Renal cortical epithelial cell (primary cell): Measurements from ENCODE around the gene PCNX2. TPM values are rescaled to one million over a fixed set of nuclear protein-coding genes. Genes with fewer than 3 reads are reported as not detected.

Source experiments
- DNase-seq: peaks from one replicate; pipeline ENCODE4 v3.0.0-alpha.2; 2011; ENCODE audit warnings: low read depth
- total RNA-seq: library from RNA; depleted of rRNA; stranded (reverse); fragments of >200 nt; gene quantifications from 2 replicates; pipeline ENCODE4 v1.2.3, GENCODE V29; 2014

The PCNX2 gene
- total RNA-seq, 1 donor from 2014 or later = 28.9 TPM

DNA sequence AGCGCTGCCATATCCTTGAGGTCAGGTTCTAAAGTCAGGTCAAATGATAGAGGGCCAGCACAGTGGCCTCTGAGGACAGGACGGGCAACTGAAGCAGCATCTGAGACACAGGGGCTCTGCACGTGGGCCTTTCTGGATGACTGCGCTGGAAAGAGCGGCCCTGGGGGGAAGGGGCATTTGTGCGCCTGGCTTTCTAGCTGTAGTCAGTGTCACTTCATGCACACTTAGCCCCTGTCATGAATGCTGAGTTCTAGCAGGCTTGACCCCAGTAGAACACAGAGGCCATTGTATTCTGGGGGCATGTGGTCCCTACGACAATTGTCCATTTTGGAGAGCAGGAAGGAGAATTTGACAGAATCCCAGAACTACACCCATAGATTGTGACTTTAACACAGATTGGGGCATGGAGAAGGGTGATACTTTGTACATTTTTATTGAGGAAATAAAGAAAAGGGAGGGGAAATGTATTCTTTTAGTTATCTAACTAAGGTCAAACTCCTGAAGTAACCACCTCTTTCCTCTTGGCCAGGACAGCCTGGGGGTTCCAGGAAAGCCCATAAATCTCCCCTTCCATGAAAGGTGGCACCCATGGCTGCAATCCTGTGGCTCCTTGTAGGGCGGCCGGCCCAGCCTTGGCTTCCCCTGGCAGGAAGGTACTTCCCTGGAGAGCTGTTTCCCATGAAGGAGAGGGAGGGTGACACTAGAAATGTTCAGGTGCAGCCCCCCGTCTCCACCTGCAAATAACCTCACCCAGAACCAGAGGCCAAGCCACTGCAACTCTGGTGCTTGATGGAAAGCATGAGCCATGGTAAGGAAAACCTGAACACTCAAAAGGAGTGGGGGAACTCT, 310.7 kb downstream of the PCNX2 start:
- no peak for DNase-seq

DNA sequence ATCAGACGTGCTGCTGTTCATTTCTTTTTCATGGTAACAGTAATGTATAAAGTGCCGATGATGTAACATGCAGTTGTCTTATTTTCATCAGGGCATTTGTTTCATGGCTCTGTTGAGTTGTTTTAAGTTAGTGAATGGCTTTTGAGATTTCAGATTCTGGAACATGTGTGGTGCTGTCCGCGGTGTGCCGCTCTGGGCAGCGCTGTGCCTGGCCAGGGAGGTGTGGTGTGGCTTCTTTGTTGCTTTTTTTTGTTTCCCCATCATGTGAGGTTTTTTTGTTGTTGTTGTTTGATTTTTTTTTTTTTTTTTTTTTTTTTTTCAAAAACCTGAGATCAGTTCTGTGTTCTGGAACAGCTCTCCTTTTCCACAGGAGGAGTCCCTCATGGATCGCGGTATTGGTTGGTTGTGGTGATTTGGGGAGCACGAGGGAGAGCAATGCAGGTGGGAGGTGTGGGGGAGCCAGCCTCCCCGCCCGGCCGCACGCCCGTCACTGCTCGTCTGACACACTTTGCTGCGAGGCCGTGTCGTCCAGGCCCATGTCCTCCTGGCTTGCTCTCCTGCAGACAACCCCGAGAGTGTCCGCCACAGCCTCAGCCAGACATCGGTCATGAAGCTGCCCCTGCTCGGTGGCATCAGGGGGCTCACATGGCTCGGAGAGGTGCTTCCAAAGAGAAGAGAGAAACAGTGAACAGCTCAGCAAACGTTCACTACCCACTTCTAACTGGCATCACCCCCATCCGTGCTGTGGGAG, 311.5 kb downstream of the PCNX2 start:
- no peak for DNase-seq

DNA sequence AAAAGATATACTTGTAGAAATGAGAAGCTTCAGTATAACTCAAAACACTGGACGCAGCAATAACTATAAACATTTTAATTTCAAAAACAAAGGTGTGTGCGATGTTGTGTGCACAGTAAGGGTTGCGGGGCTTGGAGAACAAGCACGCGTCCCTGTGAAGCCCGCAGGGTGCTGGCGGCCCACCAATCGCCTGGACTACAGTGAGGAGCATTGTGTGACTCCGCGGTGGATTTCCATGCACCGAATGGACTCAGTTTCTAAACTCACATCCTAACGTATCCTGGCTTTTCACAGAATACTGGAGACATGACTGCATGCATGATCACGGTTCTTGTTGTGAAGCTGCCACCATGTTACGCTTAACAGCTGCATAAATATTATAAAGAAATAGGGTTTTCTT, 312.1 kb downstream of the PCNX2 start:
- DNase-seq = no peak

GRCh38 chr1:232982238-232982944, 313.1 kb downstream of the PCNX2 start:
- peak; percentile 68 for DNase-seq

DNA sequence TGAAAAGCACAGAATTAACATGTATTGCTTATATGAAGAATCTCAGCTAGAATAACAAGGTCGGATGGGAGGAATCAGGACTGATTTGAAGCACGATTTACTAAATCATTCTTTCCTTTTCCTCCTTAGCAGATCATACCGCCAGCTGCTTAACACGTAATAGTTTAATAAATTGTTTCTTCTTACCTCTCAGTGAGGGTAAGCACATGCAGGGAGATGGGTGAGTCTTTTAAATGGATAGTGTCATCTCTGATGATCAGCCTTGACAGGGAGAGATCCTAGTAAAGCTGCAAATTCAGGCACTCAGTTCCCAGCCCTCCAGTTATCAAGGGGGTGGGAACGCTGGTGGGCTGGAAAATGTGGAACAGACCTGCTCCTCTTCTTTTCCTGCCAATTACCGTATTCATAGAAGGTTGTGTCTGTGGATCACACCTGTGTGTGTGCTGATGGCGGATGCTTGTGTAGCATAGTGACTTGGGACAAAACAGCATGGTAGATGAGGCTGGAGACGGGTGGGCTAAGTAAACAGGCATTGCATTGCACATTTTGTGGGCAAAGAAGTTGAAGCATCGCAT, 314.5 kb downstream of the PCNX2 start:
- DNase-seq = no peak

DNA sequence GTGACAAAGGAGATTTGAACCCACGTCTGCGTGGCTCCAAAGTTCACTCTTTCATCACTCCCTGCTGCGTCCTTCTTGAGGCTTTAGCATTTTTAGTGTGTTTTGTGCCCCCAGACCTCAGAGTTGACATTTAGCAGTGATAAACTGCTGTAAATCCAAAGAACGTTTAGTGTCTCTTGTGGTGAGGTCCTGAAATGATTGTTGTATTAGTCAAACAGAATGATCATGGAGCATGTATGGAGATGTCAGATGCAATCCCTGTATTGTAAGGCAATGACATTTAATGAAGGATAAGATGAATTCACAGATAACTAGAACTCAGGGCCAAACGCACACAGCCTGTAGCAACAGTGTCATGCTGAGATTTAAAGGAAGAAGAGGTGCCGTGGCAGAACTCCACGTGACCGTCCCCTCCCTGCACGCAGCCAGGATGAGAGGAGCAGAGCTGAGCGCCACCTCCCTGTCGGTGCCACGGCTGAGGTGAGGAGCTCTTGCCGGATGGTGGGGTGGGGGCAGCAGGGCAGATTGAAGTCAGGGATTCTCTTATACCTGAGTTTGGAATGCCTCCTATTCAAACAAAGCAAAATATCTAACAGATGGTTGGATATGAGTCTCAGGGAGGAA, 315.1 kb downstream of the PCNX2 start:
- no peak for DNase-seq

DNA sequence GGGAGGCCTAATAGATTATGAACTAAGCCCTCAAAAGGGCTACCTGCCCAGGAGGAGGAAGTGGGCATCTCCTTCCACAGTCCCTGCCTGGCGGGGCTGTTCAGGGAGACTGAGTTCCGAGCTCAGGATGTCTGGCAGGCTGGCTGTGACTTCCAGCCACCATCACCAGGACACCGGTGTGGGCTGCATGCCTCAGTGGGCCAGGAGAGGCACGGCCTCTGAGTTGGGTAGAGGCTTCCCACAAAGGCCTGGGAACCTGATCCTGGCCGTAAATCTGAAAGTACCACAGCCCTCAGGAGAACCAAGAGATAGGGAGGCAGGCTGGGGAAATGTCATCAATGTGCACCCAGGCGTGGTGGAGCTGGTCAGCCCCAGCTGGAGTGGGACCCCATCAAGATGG, 316.0 kb downstream of the PCNX2 start:
- DNase-seq = no peak

DNA sequence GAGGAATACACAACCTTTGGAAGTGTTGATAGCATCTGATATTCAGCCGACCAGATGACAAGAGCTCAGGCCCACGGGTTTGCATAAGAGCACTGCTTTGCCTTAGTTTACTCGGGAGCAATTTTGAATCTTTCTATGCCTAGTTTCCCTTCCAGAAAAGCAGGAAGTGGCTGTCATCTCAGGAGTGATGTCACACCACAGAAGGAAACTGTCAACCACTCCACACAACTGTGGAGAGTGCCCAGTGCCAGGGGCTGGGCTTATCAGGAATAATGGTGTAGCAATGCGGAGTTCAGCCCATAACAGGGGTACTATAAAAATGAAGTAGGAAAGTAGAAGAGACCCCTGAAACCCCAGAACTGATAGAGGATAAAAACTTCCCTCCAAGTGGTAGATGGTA, 316.7 kb downstream of the PCNX2 start:
- no peak for DNase-seq

- no peak for DNase-seq
Measured at GRCh38 chr1:232978091-232978634, 317.4 kb downstream of the PCNX2 start.

DNA sequence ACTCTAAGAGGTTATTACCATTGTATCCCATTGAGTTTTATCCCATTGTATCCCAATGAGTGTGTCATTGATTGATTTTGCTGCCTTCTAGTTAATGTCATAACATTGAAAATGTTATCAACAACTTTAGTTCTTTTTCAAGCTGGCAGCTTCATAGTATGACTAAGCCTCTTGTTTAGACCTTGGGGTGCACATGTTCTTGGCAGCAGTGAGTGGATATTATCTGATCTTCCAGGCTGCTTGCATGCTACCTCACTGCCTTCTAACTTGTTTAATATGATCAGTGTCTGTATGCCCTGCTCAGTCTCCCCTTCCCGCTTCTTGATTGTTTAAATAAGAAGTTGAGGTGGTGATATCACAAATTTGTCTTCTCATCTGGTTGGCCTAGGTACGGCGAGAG, 320.6 kb downstream of the PCNX2 start:
- DNase-seq = no peak

DNA sequence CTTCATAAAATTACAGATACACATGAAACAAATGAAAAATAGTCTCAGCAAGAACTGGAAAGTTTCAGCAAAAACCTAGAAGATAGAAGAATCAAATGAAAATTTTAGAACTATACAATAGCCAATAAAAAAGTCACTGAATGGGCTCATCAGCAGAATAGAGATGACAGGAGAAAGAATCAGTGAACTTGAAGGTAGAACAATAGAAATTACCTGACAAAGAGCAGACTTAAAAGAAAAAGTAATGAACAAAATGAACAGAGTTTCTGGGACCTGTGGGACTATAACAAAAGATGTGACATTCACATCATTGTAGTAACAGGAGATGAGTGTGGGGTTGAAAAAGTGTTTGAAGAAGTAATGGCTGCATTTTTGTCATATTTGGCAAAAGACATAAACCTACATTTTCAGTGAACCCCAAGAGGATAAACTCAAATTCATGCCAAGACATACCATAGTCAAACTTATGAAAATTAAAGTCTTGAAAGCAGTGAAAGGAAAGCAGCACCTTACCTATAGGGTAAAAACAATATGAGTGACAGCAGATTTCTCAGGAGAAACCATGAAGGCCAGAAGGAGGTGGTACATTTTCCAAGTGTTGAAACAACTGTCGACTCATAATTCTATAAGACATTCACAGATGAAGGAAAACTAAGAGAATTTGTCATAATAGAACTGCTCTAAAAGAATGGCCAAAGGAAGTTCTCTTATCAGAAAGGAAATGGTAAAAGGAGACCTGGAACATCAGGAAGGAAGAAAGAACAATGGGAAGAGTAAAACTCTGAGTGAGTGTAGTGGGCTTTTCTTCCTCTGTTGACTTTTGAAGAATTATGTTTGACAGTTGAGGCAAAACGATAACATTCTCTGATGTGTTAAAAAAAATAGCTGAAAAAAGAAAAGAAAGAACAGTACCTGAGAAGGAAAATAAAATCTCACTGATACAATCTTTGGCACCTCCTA, 321.6 kb downstream of the PCNX2 start:
- DNase-seq = no peak

DNA sequence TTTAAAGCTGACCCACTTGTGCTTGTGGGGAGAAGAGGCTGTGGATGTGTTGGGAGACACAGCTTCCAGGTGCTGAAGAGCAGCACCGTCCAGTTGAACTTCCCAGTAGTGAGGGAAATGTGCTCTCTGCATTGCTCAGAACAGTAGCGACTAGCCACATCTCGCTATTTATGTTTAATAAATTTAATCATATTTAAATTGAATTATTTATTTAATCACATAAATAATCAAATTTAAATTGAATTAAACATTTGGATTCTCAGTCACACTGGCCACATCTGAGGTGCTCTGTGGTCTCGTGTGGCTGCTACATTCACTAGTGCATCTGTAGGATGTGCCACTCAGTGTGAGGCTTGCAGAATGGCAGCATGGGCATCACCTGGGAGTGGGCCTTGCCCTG, 325.0 kb downstream of the PCNX2 start:
- no peak for DNase-seq

DNA sequence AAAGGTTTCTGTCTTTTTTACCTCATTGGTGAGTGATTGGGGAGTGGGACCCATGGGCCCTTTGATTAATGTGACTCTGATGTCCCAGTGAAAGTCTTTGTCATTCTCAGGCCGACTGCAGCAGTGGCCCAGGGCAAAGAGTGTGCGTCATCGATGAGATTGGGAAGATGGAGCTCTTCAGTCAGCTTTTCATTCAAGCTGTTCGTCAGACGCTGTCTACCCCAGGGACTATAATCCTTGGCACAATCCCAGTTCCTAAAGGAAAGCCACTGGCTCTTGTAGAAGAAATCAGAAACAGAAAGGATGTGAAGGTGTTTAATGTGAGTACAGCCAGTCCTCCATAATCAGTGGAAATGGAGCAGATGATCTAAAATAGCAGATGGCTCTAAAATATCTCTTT, 325.7 kb downstream of the PCNX2 start:
- DNase-seq = no peak

DNA sequence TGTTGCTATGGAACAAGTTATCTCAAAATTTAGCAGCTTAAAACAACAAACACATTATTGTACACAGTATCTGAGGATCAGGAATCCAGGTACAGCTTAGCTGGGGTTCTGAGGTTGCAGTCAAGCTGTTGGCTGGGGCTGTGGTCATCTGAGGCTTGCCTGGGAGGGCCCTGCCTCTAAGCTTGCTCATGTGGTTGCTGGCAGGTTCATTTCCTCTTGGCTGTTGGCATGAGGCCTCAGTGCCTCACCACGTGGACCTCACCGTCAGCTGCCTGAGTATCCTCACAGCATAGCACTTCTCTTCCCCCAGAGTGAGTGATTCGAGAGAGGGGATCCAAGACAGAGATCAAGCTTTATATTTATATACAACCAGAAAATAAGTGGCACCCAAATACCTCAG, 326.6 kb downstream of the PCNX2 start:
- no peak for DNase-seq

- DNase-seq = no peak
Measured at GRCh38 chr1:232968391-232968790, 327.1 kb downstream of the PCNX2 start.

- DNase-seq = no peak
Measured at GRCh38 chr1:232966663-232967062, 328.9 kb downstream of the PCNX2 start.

GRCh38 chr1:232965912-232966217, 329.7 kb downstream of the PCNX2 start:
- no peak for DNase-seq

DNA sequence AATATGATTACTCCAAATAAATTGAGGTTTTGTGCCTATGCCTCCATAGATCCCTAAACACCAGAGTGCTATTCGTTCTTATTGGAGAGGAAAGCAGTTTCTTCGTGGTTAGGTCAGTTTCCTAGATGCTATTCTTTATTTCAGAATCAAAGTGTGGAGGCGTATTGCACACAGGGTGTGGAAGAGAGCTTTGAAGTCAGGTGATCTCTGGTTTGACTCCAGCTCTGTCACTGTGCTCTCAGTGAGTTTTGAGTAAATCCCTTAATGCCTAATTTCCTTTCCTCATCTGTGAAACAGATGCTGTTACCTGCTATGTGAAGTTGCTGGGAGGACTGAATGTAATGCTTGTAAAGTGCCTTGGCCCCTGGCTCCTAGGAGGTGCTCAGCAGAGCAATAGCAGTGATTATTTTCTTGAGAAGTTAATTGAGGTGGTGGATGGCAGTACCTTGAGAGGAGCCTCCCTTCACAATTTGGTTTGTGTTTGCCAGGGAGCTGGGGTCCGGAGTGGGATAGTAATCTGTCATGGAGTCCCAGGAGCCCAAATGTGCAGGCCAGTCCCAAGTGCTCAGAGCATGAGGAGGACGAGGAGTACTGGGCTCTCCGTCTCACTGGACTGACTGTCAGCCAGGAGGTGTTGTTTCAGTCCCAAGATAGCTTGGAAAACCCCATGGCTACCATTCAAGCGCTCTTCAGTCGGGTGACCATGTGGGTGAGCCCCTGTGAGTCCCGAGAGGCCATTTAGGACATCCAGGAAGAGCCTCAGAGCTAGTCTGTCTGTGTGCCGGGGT, 330.2 kb downstream of the PCNX2 start:
- no peak for DNase-seq

GRCh38 chr1:232964601-232965000, 330.9 kb downstream of the PCNX2 start:
- DNase-seq = no peak
